ENCODE measurements around the gene SPACDR. TPM values are rescaled to one million over a fixed set of nuclear protein-coding genes. Genes with fewer than 3 reads are reported as not detected.

The SPACDR gene
- total and polyA plus RNA-seq, 2 experiments from 2014 or later, result 0.42 to 0.52 TPM

GRCh38 chr7:100433276-100433591 lies 30.8 kb downstream of the SPACDR start:
- Mint-ChIP-seq H3K36me3 (ENCODE audit: low read depth) (peaks cover 56% of the 10 kb centered on the region), H3K9me3 (peaks cover 12% of the 10 kb centered on the region), H3K4me1 (peaks cover 48% of the 10 kb centered on the region), H3K27me3 (ENCODE audit: insufficient read depth, low read depth, poor library complexity) (peaks cover 38% of the 10 kb centered on the region), H3K27ac (0 out of 2 replicates have a peak overlapping the region, but pooled peaks have one; percentile 61), H3K4me3 (peak overlapping the region; percentile 93; the same call in 2 of the 3 replicates)
- H3K4me2 ChIP-seq, result 0 out of 2 replicates have a peak overlapping the region, but pooled peaks have one; percentile 79
- no peaks in the 10 kb centered on the region for H3K27me3 ChIP-seq (ENCODE audit: insufficient read depth)
- H4K20me1 ChIP-seq (replicated peaks; ENCODE audit: insufficient read depth), result peaks cover 3% of the 10 kb centered on the region; the same call in 1 of the 2 replicates
- no peaks in the 10 kb centered on the region for H3K9me2 ChIP-seq (ENCODE audit: insufficient read depth)
- TF ChIP-seq ETS1 (IDR thresholded peaks at IDR 0.05) (no peak), REST (IDR thresholded peaks at IDR 0.05; ENCODE audit: unreplicated experiment) (no peak), CREB1 (CRISPR knock-in tag; IDR thresholded peaks at IDR 0.05; ENCODE audit: low read depth) (no peak), JUNB (IDR thresholded peaks at IDR 0.05; ENCODE audit: unreplicated experiment) (no peak), STAT1 (IDR thresholded peaks at IDR 0.05; ENCODE audit: unreplicated experiment) (no peak), NANOG (IDR thresholded peaks at IDR 0.05; ENCODE audit: borderline replicate concordance) (no peak), ZNF114 (CRISPR knock-in tag; IDR thresholded peaks at IDR 0.05) (no peak), EZH2phosphoT487 (IDR thresholded peaks at IDR 0.05; ENCODE audit: unreplicated experiment) (no peak), ZNF462 (CRISPR knock-in tag; IDR thresholded peaks at IDR 0.05) (no peak), POLR2AphosphoS5 (IDR thresholded peaks at IDR 0.05; ENCODE audit: low read depth) (no peak), CTCF (conservative IDR thresholded peaks at IDR 0.05; ENCODE audit: low read depth in 2 of 2) (no peak), EZH2 (IDR thresholded peaks at IDR 0.05; ENCODE audit: low read depth, unreplicated experiment) (no peak), ZNF331 (CRISPR knock-in tag; IDR thresholded peaks at IDR 0.05; ENCODE audit: low read depth) (no peak)
- peaks cover 29% of the 10 kb centered on the region; the same call in 1 of the 2 replicates for H3K4me1 ChIP-seq (ENCODE audit: insufficient read depth)
- peaks cover 44% of the 10 kb centered on the region for H3K79me2 ChIP-seq (replicated peaks; ENCODE audit: insufficient read depth)
- no peak for ATAC-seq
- H3K36me3 ChIP-seq (ENCODE audit: insufficient read depth), result peaks cover 9% of the 10 kb centered on the region; the same call in 1 of the 2 replicates
- peak overlapping the region; percentile 83; the same call in 1 of the 2 replicates for H3K27ac ChIP-seq (ENCODE audit: low read depth)
- no peak overlapping the region for H3K4me3 ChIP-seq
- DNase-seq (ENCODE audit: low spot score), result no peak
- peaks cover 39% of the 10 kb centered on the region for H3F3A ChIP-seq (replicated peaks; ENCODE audit: low read depth)
- no peak overlapping the region for H2AFZ ChIP-seq

Data from GM23338 (cell line).